Measurements from ENCODE around the gene LHB.

Gene LHB

DNA sequence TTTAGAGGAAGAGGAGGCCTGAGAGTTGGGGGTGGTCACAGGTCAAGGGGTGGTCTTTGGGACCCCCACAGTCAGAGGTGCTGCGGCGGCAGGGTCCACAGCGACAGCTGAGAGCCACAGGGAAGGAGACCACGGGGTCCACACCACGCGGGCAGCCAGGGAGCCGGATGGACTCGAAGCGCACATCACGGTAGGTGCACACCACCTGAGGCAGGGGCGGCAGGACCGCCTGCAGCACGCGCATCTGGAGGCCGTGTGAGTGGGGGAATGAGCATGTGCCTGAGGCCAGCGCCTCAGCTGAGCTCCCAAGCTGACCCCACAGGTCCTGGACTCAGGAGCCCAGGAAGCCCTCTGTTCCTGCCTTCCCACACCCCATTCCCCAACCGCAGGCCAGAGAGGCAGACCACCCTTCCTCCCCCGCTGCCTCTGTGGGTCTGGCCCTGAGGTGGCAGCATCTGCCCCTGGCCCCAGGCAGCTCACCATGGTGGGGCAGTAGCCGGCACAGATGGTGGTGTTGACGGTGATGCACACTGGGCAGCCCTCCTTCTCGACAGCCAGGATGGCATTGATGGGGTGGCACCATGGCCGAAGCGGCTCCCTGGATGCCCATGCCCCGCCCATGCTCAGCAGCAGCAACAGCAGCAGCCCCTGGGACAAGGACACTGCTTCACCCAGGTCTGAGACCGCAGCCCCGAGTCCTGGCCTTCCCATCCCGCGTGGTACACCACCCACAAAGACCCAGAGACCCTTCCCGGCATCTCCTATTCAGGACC lies 638 bp downstream of the LHB start:
- DNase-seq (ENCODE audit: low read depth, low spot score), result no peak
- no peak overlapping the region for H3K4me3 ChIP-seq (ENCODE audit: low read length)

DNA sequence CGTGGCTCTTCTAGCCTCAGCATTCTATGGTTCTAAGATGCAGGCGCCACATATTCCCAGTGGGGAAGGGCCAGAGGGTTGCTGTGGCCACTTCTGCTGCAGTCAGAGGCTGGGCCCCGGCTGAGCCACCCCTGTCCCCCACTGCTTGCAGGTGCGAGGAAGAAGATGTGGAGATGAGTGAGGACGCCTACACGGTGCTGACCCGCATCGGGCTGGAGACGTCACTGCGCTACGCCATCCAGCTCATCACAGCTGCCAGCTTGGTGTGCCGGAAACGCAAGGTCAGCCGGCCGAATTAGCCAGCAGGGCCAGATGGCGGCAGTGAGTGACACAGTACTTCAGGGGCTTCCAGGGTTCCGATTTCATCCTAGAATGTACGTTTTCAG lies 2.0 kb downstream of the LHB start:
- no peak for DNase-seq (ENCODE audit: low read depth, low spot score)
- no peak overlapping the region for H3K4me3 ChIP-seq (ENCODE audit: low read length)

DNA sequence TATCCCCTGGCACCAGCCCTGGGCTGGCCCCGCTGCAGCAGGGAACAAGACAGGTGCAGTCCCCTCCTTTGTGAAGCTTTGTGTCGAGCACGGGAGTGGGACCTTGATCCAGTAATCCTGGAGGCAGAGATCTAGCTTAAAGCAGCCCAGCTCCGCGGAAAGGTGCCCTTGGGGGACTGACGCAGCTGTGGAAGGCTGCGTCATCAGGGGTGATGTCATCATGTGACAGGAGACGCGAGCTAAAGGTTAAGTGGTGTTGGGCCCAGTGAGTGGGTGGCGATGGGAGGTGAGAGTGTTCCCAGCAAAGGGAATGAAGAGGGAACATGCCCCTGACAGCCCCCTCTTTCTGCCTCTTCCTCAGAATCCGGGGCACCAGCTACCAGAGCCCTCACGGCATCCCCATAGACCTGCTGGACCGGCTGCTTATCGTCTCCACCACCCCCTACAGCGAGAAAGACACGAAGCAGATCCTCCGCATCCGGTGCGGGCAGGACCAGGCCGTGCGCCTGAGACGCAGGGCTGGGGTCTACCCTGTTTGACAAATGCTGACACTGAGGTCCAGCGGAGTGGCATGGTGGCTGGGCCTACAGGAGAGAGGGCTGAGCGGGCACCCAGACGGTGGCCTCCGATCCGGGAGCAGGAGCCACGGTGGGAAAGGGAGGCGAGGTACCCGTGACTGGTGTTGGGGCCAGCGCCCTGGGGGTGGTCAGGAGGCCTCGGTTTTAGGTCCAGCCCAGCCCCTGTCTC lies 2.6 kb downstream of the LHB start:
- H3K4me3 ChIP-seq (ENCODE audit: low read length), result no peak overlapping the region
- DNase-seq (ENCODE audit: low read depth, low spot score), result no peak

DNA sequence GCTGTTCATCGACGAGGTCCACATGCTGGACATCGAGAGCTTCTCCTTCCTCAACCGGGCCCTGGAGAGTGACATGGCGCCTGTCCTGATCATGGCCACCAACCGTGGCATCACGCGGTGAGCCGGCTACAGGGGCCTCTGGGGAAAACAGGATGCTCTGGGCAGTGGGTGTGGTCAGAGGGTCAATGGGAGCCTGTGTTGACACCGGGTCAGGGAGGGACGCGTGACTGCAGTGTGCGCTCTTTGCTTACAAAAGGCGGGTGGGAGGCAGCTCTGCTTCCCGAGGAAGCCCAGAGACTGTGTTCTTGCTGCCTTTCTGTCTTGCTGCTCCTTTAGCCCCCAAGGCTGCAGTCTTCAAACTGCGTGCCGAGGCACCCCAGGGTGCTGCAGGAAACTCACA lies 5.7 kb downstream of the LHB start:
- H3K4me3 ChIP-seq (ENCODE audit: low read length), result no peak overlapping the region
- DNase-seq (ENCODE audit: low read depth, low spot score), result no peak

DNA sequence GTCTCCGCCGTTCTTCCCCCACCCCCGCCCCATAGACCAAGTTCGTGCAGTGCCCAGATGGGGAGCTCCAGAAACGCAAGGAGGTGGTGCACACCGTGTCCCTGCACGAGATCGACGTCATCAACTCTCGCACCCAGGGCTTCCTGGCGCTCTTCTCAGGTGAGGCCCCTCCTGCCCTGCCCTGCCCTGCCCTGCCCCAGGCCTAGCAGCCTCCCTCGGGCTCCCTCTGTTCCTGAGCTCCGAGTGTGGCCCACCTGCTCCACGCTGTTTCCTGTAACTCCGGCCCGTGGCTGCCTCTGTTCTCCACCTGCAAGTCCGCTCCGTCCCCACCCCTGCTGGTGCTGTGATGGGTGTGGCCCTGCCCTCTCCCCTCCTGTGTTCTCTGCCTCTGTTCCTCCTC lies 6.4 kb downstream of the LHB start:
- no peak for DNase-seq (ENCODE audit: low read depth, low spot score)
- no peak overlapping the region for H3K4me3 ChIP-seq (ENCODE audit: low read length)

DNA sequence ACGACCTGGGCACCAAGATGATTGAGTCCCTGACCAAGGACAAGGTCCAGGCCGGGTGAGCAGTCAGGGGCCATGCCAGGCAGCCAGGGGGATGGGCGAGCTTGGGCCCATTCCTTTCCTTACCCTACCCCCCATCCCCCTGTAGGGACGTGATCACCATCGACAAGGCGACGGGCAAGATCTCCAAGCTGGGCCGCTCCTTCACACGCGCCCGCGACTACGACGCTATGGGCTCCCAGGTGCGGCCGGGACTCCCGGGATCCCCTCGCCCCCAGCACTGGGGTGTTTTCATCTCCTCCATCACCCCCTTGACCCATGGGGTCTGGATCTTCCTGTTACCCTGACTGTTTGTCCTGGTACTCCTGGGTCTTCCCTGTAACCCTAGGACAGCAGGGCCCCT lies 7.1 kb downstream of the LHB start:
- no peak for DNase-seq (ENCODE audit: low read depth, low spot score)
- no peak overlapping the region for H3K4me3 ChIP-seq (ENCODE audit: low read length)

DNA sequence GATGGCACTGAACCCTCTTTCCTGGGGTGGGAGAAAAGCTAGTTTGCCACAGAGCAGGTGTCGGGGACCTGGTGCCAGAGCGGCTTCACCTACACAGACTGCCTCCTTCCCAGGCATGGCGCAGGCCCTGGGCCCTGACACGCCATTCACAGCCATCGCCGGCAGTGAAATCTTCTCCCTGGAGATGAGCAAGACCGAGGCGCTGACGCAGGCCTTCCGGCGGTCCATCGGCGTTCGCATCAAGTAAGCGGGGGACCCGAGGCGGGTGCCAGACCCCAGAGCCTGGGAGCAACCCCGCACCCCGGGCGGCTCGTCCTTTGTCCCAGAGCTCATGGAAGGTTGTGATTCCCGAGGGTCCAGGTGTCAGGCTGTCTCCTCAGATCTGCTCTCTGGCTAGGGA lies 10.0 kb downstream of the LHB start:
- no peak overlapping the region for H3K4me3 ChIP-seq (ENCODE audit: low read length)
- DNase-seq (ENCODE audit: low read depth, low spot score), result no peak

DNA sequence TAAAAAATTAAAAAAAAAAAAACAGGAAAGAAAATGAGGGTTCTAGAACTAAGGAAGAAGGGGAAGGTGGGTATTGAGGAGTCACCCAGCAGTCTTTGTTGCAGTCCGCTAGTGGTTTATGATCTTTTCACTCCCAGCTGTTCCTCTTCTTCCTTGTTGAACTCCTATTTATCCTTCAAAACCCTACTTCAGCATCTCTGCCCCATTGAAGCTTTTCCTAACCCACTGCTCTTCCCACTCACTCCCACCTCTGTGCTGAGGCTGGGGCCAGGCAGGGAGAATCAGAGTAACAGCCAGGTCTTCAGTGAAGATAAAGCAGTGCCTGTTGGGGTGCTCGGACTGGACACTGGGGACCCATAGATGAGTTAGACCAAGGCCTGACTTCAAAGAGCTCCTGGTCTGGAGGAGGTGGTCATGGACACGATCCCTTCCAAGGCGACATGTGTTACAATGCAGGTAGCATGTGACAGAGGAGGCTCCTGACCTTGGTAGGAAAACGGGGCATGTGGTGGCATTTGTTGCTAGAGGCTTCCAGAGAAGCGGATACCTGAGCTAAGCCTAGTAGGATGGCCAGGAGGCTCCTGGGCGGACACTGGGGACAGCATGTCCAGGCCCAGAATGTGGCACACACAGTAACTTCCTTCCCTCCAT lies 11.8 kb downstream of the LHB start:
- H3K4me3 ChIP-seq (ENCODE audit: low read length), result no peak overlapping the region
- no peak for DNase-seq (ENCODE audit: low read depth, low spot score)

DNA sequence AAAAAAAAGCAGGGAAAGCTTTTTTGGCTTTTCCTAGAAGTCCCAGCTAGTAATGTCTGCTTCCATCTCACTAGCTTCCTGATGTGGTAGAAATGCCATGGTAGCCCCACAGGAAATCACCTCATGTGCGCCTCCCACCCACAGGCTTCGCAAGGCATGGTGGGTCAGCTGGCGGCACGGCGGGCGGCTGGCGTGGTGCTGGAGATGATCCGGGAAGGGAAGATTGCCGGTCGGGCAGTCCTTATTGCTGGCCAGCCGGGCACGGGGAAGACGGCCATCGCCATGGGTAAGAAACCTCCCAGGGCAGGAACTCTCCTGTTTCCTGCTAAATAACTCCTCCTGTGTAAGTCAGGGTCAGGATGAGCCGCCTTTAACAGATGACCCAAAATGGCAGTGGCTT lies 12.8 kb downstream of the LHB start:
- no peak for DNase-seq (ENCODE audit: low read depth, low spot score)
- H3K4me3 ChIP-seq (ENCODE audit: low read length), result no peak overlapping the region

DNA sequence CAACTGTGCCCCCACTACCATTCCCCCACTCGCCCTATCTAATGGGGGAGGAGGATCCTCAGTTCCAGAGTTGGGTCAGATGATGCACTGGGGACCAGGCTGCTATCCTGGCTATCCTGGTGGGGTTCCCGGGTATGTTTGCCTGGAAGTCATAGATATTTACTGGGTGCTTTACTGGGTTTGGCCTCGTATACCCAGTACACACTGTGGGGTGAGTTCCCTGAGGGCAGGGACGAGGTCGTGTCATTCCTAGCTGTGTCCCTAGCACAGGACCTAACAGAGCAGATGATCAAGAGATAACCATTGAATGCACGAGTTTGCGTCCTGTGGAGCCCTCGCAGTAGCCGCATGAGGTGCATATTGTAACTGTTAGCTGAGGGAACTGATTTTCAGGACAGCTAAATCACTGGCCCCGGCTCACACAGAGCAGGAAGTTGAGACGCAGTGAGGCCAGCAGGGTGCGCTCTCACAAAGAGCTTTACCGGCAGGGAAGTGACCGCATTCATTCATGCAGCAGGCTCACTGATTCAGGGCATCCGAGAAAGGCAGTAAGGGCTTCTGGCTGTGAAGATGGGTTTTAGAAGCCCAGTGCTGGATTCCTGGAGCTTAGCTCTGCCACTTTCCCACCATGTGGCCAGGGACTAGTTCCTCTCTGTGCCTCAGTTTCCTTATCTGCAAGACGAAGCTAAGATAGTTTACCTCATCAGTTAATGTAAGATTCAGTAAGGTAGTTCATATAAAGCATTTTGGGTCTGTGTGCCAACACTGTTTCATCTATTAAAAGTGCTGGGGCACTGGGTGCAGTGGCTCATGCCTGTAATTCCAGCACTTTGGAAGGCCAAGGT lies 17.2 kb downstream of the LHB start:
- peak; percentile 60 for DNase-seq (ENCODE audit: low read depth, low spot score)
- H3K4me3 ChIP-seq (ENCODE audit: low read length), result no peak overlapping the region

DNA sequence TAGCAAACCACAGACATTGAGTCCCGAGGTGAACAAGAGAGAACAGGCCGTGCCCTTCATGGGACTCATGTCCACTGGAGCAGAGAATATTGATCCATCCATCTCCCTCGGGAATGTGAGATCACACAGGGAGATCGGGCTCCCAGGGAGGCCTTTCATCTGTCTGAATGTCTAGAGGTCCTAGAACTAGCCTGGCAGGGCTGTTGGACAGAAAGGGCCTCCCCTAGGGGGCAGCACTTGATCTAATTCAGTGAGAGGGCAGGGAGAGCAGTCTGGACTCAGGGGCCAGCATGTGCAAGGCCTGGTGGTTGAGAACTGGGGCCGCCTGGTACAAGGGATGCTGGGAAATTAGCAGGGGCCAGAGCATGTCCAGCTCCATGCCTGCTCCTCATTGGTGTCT lies 18.9 kb downstream of the LHB start:
- H3K4me3 ChIP-seq (ENCODE audit: low read length), result no peak overlapping the region
- no peak for DNase-seq (ENCODE audit: low read depth, low spot score)

DNA sequence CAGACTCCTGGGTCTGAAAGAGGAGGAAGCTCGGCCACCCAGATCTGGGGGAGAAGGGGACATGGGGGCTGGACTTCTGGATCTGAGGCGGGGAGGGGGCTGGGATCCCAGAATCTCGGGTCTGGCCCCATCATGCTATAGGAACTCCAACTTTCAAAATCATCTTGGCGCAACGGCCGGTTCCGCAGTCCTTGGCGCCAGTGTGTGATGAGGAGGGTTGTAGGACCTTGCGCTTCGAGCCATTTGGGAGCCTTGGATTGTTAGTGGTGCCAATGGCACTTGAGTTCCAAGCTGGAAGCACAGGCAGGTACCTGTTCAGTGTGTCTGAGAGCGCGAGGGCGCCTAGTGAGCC lies 22.9 kb downstream of the LHB start:
- H3K4me3 ChIP-seq (ENCODE audit: low read length), result peak overlapping the region; percentile 72
- no peak for DNase-seq (ENCODE audit: low read depth, low spot score)

DNA sequence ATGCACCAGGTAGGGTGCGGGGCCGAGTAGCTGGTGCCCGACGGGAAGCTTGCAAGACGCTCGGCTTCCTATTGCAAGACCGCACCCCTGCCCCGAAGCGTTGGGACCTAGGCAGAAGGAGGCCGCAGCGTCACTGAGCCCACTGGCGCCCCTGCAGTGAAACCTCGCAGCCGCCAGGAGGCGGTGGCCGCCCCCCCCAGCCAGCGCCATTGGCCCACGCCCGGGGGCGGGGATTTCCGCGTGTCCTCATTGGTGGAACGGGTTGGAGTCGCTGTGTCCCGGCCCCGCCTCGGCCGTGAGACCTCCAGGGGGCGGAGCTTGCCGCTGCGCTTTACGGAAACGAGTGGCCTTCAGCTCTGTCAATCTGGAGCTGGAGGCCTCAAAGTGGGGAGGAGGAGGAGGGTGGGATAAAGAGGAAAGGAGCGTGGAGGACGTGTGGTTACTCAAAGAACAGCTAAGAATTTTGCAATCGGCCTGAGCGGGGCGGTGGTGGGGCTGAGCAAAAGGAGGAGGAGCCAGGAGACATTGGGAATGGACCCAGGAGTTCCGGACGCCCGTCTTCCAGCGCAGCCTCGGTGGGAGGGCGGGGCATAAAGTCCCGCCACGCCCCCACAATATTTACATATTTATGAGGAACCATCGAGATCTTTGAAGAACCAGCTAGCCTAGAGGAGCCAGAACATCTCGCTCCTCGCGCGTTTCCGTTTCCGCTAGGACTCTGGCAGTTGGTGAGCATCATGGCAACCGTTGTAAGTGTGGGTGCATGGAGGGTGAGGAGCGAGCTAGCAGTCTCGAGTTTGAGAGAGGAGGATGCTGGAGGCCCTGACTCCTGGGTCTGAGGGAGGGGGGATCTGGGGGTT lies 23.5 kb downstream of the LHB start, which contains the start of the genes GYS1 and RUVBL2:
Gene GYS1 (minus strand): TSS at position 135 of the 860 bp plus-strand sequence. CDS start 197 bp downstream, outside the sequence.
Gene RUVBL2 (plus strand): TSS at position 713 of the 860 bp plus-strand sequence. CDS start 25 bp downstream, at position 738.
- peak within 1 kb of the TSS; percentile 72 for H3K4me3 ChIP-seq (ENCODE audit: low read length)
- peak; percentile 99 for DNase-seq (ENCODE audit: low read depth, low spot score)

DNA sequence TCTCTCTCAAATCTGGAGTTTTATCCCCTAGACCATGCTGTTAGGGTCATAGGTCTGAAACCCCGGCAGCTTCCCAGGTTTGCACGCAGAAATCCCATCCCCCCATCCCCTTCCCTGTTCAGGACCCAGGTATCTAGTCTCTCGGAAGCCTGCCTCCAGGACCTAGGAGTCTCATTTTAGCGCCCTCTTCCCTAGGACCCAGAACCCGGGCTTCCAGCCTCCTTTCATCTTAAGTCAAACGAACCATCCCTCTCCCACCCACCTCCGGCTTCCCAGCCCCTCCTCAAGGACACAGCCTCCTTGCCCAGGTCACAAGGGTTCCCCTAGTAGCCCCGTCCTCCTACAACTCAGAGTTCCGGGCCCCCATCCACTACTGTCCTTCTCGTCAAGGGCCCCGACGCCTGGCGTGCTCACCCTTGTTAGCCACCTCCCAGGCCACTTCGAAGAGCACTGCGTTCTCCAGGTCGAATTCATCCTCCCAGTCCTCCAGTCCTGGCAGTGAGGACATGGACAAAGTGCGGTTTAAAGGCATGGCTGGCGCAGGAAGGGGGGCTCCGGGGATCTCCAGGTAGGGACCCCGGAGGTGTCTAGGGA lies 24.2 kb downstream of the LHB start:
- peak overlapping the region; percentile 72 for H3K4me3 ChIP-seq (ENCODE audit: low read length)
- DNase-seq (ENCODE audit: low read depth, low spot score), result no peak

DNA sequence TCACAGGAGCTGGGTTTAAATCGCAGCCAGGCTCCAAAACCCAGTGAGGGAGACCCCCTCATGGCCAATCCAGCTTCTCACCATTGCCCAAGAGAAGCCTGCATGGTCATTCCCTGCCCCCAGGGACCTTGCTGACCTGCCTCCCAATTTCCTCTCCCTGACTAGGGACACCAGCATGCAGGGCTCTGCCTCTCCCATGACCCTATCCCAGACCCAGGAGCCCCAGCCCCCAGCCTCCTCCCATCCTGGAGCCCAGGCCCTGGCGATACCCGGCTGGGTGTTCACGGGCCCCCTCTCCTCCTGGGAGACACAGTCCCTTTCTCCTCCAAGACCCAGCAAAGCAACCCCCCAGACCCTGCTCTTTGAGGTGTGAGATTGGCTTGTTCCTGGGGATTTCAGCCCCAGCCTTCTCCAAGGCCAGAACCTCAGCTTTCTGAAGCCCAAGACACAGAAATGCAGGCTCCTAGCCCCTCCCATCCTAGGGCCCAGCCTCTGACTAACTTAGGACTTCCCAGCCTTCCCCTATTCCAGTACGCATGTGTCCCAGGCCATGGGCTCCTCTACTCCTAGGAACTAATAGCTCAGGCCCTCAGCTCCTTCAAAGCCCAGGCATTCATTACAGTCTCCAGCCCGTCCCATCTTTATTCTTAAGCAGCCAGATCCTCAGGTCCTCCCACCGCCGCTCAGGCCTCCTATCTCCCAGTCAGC lies 24.9 kb downstream of the LHB start:
- no peak for DNase-seq (ENCODE audit: low read depth, low spot score)
- H3K4me3 ChIP-seq (ENCODE audit: low read length), result peak overlapping the region; percentile 72

DNA sequence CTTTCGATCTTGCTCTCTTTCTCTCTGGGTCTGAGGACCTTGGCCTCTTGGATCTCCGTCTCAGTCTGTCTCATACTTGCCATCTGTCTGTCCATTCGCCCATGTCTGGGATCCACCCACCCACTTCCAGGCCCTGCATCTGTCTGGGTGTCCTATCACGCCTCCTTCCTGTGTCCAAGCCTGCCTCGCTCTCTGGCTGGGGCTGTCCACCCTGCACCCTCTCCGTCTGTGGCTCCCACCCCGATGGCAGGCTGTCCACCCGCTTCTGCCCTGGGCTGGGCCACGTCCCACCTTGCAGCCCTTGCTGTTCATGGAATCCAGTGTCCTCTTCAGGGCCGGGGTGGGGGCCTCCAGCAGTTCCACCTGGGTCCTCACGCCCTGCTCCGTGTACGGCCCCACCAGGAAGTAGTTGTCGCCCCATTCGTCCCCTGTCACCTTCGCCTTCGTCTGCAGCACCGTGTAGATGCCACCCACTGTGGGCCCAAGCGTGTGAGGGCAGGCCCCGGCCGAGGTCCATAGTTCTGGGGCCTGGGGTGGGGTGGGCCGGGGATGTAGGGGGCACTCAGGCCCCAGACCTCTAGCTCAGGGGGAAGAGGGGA lies 25.8 kb downstream of the LHB start:
- no peak for DNase-seq (ENCODE audit: low read depth, low spot score)
- H3K4me3 ChIP-seq (ENCODE audit: low read length), result no peak overlapping the region

DNA sequence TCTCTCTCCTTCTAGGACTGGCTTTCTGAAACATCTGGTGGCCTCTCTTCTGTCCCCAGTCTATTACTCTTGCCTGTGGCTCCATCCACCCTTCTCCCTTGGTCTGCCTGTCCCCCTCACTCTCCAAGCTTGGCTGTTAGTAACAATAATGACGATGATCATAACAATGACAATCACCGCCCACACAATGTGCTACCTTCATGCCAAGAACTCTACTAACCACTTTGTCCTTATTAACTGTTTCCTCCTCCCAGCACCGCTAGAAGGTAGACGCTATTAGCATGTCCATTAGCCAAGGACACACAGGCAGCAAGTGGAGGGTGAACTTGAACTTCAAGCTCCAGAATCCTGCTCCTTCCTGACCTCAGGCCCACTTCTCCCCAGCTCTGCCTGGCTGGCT lies 26.5 kb downstream of the LHB start:
- H3K4me3 ChIP-seq (ENCODE audit: low read length), result no peak overlapping the region

More for the DNA sequence above, 26.5 kb downstream of the LHB start:
- DNase-seq (ENCODE audit: low read depth, low spot score), result no peak

Data from Jurkat, Clone E6-1 (cell line).